B cell (primary cell): Measurements from ENCODE around the gene S100A5. TPM values are rescaled to one million over a fixed set of nuclear protein-coding genes. Genes with fewer than 3 reads are reported as not detected.

ENCODE experiments used
- ATAC-seq: fragments of 200-7000 bp; cut with Tn5 transposase; one replicate; pipeline ENCODE4 v1.10.0; 2021; ENCODE audit warnings: low read depth, mild to moderate bottlenecking, moderate number of reproducible peaks, moderate library complexity
- CTCF ChIA-PET: fragments of 350-600 bp; sonication (Branson Sonifier 250); formaldehyde crosslinking; loops from one replicate; lab custom pipeline; 2021; ENCODE audit warnings: antibody characterized with exemption, inconsistent platforms; lab: Charles Lee
- POLR2A ChIA-PET: fragments of 350-600 bp; sonication (Branson Sonifier 250); formaldehyde crosslinking; loops from one replicate; lab custom pipeline; 2021; ENCODE audit warnings: antibody characterized with exemption; lab: Charles Lee
- DNase-seq: peaks from one replicate; pipeline ENCODE4 v3.0.0; 2013
- H2AFZ ChIP-seq: 2 replicates; pipeline ENCODE4 v1.6.1; 2012; ENCODE audit warnings: mild to moderate bottlenecking, low read depth, low read length; ENCODE audit not compliant: insufficient read depth, poor library complexity, severe bottlenecking
- H3K27ac ChIP-seq, 2 donors: 1 replicate in 1 of 2; 2 replicates in 1 of 2; pipeline ENCODE4 v1.5.1; 2012 to 2013; ENCODE audit warnings: low read length in 2 of 2, mild to moderate bottlenecking in 2 of 2, moderate library complexity in 1 of 2
- H3K27me3 ChIP-seq, 4 experiments: fragments of 200-600 bp in 1 of 4; sonication (generic) in 1 of 4; replicated peaks in 1 of 4; 1 replicate in 2 of 4; 2 replicates in 2 of 4; pipeline versions ENCODE4 v1.6.1 to v1.7.0; 2013 to 2016; ENCODE audit warnings: low read length in 3 of 4, mild to moderate bottlenecking in 2 of 4, mixed read lengths in 1 of 4, moderate library complexity in 1 of 4; ENCODE audit not compliant: insufficient read depth in 4 of 4, control insufficient read depth in 3 of 4; ENCODE audit errors: control extremely low read depth in 1 of 4
- H3K36me3 ChIP-seq, 2 experiments: replicated peaks in 1 of 2; 1 replicate in 1 of 2; 2 replicates in 1 of 2; pipeline versions ENCODE4 v1.6.1 to v1.7.1; 2013; ENCODE audit warnings: low read length in 1 of 2; ENCODE audit not compliant: insufficient read depth in 2 of 2, control insufficient read depth in 1 of 2; ENCODE audit errors: control extremely low read depth in 1 of 2, extremely low read depth in 1 of 2
- H3K4me1 ChIP-seq, 2 donors: fragments of 200-600 bp in 1 of 2; sonication (generic) in 1 of 2; 1 replicate in 1 of 2; 2 replicates in 1 of 2; pipeline versions ENCODE4 v1.5.1 to v1.6.1; 2013 to 2017; ENCODE audit warnings: low read length in 2 of 2; ENCODE audit not compliant: control insufficient read depth in 2 of 2, insufficient read depth in 2 of 2
- H3K4me2 ChIP-seq: replicated peaks from 2 replicates; pipeline ENCODE3; 2012; ENCODE audit warnings: mild to moderate bottlenecking, low read depth, low read length; ENCODE audit not compliant: poor library complexity, severe bottlenecking
- H3K4me3 ChIP-seq, 5 experiments: fragments of 200-600 bp in 1 of 5; sonication (generic) in 1 of 5; 1 replicate in 3 of 5; 2 replicates in 2 of 5; pipeline versions ENCODE4 v1.5.1 to v1.7.0; 2011 to 2016; ENCODE audit warnings: low read length in 4 of 5, mild to moderate bottlenecking in 4 of 5, low read depth in 2 of 5, control low read depth in 1 of 5, moderate library complexity in 1 of 5; ENCODE audit not compliant: insufficient read depth in 1 of 5; ENCODE audit errors: control extremely low read depth in 1 of 5, extremely low read depth in 1 of 5
- H3K79me2 ChIP-seq: fragments of 200-600 bp; sonication (generic); one replicate; pipeline ENCODE4 v1.6.0; 2016; ENCODE audit warnings: low read length; ENCODE audit not compliant: control insufficient read depth, insufficient read depth
- H3K9ac ChIP-seq: fragments of 200-600 bp; sonication (generic); 2 replicates; pipeline ENCODE4 v1.6.1; 2017; ENCODE audit warnings: mild to moderate bottlenecking, low read length, moderate library complexity
- H3K9me3 ChIP-seq, 3 donors: one replicate each; pipeline versions ENCODE4 v1.6.1 to v1.7.1; 2013; ENCODE audit warnings: low read length in 2 of 3; ENCODE audit not compliant: control insufficient read depth in 2 of 3, insufficient read depth in 1 of 3; ENCODE audit errors: control extremely low read depth in 1 of 3
- H4K20me1 ChIP-seq: 2 replicates; pipeline ENCODE4 v1.6.0; 2012; ENCODE audit warnings: mild to moderate bottlenecking, low read length; ENCODE audit not compliant: insufficient read depth, control insufficient read depth, poor library complexity, severe bottlenecking
- H3K27ac Mint-ChIP-seq: one replicate; pipeline ENCODE4 v1.8.0; 2021; ENCODE audit warnings: mixed read lengths
- H3K27me3 Mint-ChIP-seq: one replicate; pipeline ENCODE4 v1.8.0; 2021; ENCODE audit warnings: mixed read lengths
- H3K4me1 Mint-ChIP-seq: one replicate; pipeline ENCODE4 v1.8.0; 2021; ENCODE audit warnings: mixed read lengths
- H3K4me3 Mint-ChIP-seq: one replicate; pipeline ENCODE4 v1.8.0; 2021; ENCODE audit warnings: mixed read lengths
- H3K9me3 Mint-ChIP-seq: one replicate; pipeline ENCODE4 v1.8.0; 2022; ENCODE audit warnings: mixed read lengths; ENCODE audit not compliant: insufficient read depth
- EZH2 ChIP-seq: IDR thresholded peaks from 2 replicates; pipeline ENCODE4 v1.6.1; 2012; ENCODE audit warnings: borderline replicate concordance, low read depth, mild to moderate bottlenecking, moderate library complexity, low read length; ENCODE audit not compliant: insufficient read depth, poor library complexity, severe bottlenecking
- WGBS: methylation state at CpG from one replicate; pipeline ENCODE4 v1.1.5; 2013; ENCODE audit warnings: missing lambda C conversion rate; ENCODE audit not compliant: insufficient coverage; 5-methylcytosine and 5-hydroxymethylcytosine counted together
- intact Hi-C: fragments of 100-400 bp; cut with micrococcal nuclease; formaldehyde crosslinking; loops from one replicate; pipeline ENCODE4 v1.10.0; 2022
- polyA minus RNA-seq: library from RNA; depleted of rRNA, polyadenylated mRNA; stranded (reverse); fragments of >200 nt; gene quantifications from 2 replicates; pipeline ENCODE4 v1.2.3, GENCODE V29; 2012
- polyA plus RNA-seq: library from polyadenylated mRNA; depleted of rRNA; stranded (reverse); fragments of >200 nt; gene quantifications from 2 replicates; pipeline ENCODE4 v1.2.3, GENCODE V29; 2012
- total RNA-seq, 2 donors: library from RNA; stranded (reverse); fragments of 120-200 nt in 1 of 2; gene quantifications; 1 replicate in 1 of 2; 2 replicates in 1 of 2; pipeline versions ENCODE4 v1.2.3 to v1.2.4, GENCODE V29; 2013 to 2022
- TF ChIP-seq, protein P1 (sequence below): fragments of 200-600 bp; IDR thresholded peaks from one replicate; pipeline ENCODE4 v1.8.0; 2022; ENCODE audit warnings: antibody characterized with exemption, mild to moderate bottlenecking

The S100A5 gene
- not detected in 2 replicates for total RNA-seq
- total RNA-seq (2013), result 0.19 TPM
- 0.64 TPM in 1 of 2 replicates, not detected in the other for polyA plus RNA-seq
- not detected in 2 replicates for polyA minus RNA-seq

DNA sequence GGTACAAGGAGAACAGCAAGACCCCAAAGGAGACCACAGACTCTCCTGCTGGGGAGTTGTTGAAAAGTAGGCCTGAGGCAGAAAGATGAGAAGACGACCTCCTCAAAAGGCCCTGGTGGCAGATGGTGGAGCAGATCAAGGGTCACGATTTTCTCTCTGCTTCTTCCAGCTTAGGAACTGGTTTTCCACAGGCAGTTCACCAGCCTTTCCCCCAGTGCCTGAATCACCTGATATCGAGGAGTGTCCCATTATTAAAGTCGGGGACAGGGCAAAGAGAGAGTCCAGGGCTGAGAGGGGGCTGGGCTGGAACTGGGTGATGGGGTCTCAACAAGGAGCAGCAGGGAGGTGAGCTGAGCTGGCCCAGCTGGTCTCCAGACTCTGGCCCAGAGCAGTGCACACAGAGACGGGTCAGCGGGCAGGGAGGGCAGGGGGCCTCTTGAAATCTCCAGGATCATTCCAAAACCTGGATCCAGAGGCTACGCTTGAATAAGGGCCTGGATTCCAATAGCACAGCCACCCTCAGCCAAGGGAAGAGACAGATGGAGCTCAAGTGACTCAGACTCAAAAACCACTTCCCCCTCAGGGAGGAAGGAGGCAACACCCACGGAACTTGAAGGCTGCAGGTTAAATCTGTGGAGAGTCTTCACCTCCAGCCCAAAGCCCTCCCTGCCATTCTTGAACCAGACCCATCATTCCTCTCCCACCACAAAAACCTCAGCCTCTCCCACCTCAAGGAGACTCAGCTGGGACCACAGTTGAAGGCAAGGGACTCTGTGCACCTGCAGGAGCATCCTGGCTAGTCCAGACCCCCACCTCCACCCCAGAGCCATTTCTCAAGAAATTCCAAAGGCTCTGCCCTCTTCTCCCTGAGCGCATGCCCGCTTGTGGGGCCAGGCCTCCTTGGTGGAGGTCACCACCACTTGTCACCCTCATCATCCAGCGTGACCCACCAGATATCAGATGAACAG lies at the start of gene S100A5:
Gene S100A5, minus strand, starts transcription at position 541 of the 968 bp plus-strand sequence. CDS start 743 bp downstream, outside the sequence.
- H3K4me1 ChIP-seq, result peaks cover 37 to 44% of the 10 kb centered on the region in 2 donors
- ChIA-PET CTCF (interaction anchor here (1.0 to 10.9 kb wide), 5 partner anchors 8 to 30 kb away, joined by 3 to 189 read pairs (median 11); partner anchors contain the start of gene S100A2), POLR2A (interaction anchor here (0.5 to 1.3 kb wide), 4 partner anchors 23 to 446 kb away, joined by 3 to 4 read pairs (median 4); partner anchors contain the start of genes RAB13 and S100A2)
- H3K4me1 Mint-ChIP-seq, result peaks cover 57% of the 10 kb centered on the region
- H4K20me1 ChIP-seq, result no peaks in the 10 kb centered on the region
- H3K36me3 ChIP-seq, result peaks cover 0 to 2% of the 10 kb centered on the region in 2 experiments
- intact Hi-C loops, result no loop called here
- peak within 1 kb of the TSS; percentile 27 for H3K9ac ChIP-seq
- peak within 1 kb of the TSS in 1 of 5 experiments; percentile 6 for H3K4me3 ChIP-seq
- H3K27me3 ChIP-seq, result no peaks in the 10 kb centered on the region
- H3K27me3 Mint-ChIP-seq, result no peaks in the 10 kb centered on the region
- H3K9me3 ChIP-seq, result peaks cover 0 to 12% (median 0%) of the 10 kb centered on the region in 3 donors
- no peaks in the 10 kb centered on the region for H3K79me2 ChIP-seq
- H3K4me2 ChIP-seq, result peak within 1 kb of the TSS; percentile 64
- peak; percentile 22 for ATAC-seq
- no peaks in the 10 kb centered on the region for H3K9me3 Mint-ChIP-seq
- 63% methylated on average over 8 of the region's 11 CpGs for WGBS
- peak within 1 kb of the TSS; percentile 39 to 46 for H3K27ac ChIP-seq
- H3K27ac Mint-ChIP-seq, result peak within 1 kb of the TSS; percentile 92
- DNase-seq, result peak; percentile 52
- H3K4me3 Mint-ChIP-seq, result peak within 1 kb of the TSS; percentile 71
- peak within 1 kb of the TSS; percentile 73 for H2AFZ ChIP-seq
- TF ChIP-seq EZH2, result no peak
- TF ChIP-seq, protein P1, sequence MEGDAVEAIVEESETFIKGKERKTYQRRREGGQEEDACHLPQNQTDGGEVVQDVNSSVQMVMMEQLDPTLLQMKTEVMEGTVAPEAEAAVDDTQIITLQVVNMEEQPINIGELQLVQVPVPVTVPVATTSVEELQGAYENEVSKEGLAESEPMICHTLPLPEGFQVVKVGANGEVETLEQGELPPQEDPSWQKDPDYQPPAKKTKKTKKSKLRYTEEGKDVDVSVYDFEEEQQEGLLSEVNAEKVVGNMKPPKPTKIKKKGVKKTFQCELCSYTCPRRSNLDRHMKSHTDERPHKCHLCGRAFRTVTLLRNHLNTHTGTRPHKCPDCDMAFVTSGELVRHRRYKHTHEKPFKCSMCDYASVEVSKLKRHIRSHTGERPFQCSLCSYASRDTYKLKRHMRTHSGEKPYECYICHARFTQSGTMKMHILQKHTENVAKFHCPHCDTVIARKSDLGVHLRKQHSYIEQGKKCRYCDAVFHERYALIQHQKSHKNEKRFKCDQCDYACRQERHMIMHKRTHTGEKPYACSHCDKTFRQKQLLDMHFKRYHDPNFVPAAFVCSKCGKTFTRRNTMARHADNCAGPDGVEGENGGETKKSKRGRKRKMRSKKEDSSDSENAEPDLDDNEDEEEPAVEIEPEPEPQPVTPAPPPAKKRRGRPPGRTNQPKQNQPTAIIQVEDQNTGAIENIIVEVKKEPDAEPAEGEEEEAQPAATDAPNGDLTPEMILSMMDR, result no peak
